ENCODE results near the gene EVI5L.

- TF ChIP-seq CTCF (IDR thresholded peaks at IDR 0.05) (no peak), POLR2A (IDR thresholded peaks at IDR 0.05) (no peak), POLR2AphosphoS5 (IDR thresholded peaks at IDR 0.05) (no peak)
These were observed 33.3 kb downstream of the EVI5L start for GRCh38 chr19:7863157-7863970.

All from prostate gland (tissue), 2 donors.